HG03103 (cell line): ENCODE measurements around the gene BMPR2.
"Not testable (repeated sequence)": the region's sequence is repeated elsewhere in the genome, so short reads cannot be mapped to it uniquely, and the experiment has no call there.

Experiments used
- ATAC-seq: cut with Tn5 transposase; IDR thresholded peaks from one replicate; pipeline ENCODE4 v1.9.1; 2021; ENCODE audit warnings: low read depth; ENCODE audit not compliant: unreplicated experiment

The BMPR2 gene

DNA sequence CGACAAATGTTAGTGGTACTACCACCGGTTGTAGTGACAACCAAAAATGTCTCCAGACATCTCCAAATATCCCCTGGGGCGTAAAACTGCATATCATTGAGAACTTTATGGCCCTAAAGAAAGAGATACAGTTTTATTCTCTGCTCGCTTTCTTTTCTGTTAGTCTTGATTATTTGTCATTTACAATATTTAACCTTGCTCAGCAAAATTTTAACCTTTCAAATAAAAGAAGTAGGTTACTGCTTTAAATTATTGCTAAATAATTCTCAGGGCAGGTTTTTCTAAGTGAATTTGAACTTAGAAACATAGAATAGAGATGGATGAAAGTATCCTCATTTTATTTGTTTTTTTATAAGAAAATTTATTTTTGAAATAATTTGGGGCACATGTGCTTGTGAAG, 67.9 kb downstream of the BMPR2 start:
- ATAC-seq, result no peak

DNA sequence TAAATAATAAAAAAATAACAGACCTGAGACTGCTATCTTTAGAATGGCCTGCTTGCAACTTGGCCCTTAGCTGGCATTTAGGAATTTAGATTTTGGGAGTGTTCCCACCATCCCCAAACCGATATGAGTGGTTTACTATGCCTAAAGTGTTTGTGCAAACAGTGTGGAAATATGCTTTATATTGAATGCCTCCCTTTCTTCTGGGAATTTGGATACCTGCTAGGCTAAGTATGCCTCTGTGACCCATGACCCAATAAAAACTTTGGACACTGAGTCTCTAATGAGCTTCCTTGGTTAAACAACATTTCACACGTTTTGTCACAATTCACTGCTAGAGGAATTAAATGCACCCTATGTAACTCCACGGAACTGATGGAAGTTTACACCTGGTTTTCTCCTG, 73.2 kb downstream of the BMPR2 start:
- ATAC-seq, result no peak

DNA sequence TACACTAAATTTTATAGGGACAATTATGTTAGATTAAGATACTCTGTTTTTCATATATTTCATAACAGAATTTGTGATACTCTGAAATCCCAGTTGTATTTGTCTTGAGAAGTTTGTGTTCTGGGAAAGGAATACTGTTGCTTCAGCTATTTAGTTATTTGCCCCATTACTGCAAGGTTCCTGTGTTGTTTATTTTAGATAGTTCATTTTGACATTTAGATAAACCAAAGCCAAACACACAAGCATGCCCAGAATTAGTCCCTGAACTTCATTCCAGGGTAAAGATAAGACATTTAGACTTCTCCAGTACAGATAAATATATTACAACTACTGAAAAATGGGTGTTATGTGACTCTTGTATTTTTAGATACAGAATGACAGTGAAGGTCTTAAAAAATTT, 74.7 kb downstream of the BMPR2 start:
- ATAC-seq, result no peak

DNA sequence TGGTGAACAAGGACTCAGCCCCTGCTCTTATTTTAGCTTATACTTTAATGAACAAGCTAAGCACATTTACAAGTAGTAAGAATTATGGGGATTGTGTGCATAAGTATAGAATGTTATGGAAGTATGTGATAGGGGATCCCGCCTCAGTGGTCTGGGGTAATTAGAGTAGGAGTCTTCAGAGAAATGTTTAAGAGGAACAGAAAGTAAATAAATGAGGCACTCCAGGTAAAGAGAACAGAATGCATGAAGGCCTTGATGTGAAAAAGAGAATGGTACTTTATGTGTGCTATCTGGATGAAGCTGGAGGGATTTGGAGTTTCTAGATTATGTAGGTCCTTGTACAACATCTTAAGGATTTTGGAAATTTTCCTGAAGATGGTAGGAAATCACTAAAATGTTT, 76.6 kb downstream of the BMPR2 start:
- ATAC-seq, result no peak

DNA sequence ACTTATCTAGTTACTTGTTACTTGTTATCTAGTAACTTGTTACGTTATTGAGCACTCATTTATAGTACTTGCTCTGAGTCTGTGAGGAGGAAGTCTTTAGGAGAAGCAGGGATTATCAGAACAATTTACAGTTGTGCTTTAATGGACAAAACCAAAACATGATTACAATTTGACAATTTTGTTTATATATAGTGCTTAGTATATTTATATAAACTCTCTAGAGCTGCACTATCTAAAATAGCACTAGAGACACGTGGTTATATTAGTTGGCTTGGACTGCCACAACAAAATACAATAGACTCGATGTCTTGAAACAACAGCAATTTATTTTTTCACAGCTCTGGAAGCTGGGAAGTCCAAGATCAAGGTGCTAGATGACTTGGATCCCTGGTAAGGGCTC, 78.4 kb downstream of the BMPR2 start:
- no peak for ATAC-seq

DNA sequence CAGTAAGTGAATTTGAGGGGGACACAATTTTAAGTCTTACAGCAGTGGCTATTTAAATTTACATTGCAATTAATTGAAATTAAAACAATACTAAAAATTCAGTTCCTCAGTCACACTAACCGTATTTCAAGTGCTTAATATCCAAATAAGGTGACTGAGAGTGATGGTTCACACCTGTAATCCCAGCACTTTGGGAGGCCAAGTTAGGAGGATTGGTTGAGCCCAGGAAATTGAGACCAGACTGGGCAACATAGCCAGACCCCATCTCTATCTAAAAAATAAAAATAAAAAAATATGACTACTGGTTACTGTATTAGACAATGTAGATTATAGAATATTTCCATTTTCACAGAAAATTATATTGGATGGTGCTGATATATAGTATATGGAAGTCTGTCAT, 79.0 kb downstream of the BMPR2 start:
- ATAC-seq, result no peak

DNA sequence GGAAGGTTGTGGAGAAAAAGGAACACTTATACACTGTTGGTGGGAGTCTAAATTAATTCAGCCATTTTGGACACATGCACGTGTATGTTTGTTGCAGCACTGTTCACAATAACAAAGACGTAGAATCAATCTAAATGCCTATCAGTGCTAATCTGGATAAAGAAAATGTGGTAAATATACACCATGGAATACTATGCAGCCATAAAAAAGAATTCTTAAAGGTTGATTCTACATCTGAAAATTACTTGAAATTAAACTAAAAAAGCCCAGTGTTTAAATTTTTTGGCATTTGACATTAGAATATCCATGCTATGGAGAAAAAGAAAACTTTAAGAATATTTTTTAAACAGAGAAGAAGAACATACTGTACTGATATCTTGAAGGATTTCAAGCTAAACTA, 84.0 kb downstream of the BMPR2 start:
- no peak for ATAC-seq

DNA sequence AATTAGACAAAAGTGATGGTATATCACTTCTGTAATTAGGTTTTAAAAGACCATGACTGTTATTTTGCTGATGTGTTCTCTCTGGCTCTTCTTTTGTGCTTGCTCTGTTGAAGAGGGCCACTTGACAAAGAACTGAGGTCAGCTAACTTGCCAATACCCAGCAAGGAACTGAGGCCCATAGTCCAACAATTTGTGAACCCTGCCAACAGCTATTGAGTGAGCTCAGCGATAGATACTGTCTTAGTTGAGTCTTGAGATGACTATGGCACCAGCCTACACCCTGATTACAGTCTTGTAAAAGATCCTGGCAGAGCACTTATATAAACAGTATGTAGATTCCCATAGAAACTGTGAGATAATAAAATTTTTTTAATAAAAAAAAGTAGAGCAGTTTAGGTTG, 103.0 kb downstream of the BMPR2 start:
- no peak for ATAC-seq

DNA sequence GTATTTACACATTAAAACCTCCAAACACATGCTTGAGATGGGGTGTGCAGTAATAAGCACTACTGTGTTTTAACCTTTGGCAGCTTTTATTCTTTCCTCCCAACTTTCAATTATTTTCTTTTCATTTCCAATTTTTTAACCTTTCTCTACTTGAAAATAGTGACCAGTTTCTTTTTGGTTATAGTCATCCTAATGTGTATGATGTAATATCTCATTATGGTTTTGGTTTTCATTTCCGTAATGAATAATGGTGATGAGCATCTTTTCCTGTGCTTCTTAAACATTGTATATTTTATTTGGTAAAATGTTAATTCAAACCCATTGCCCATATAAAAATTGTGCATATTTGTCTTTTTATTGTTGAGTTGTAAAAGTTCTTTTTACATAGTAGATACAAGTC, 103.5 kb downstream of the BMPR2 start:
- no peak for ATAC-seq

DNA sequence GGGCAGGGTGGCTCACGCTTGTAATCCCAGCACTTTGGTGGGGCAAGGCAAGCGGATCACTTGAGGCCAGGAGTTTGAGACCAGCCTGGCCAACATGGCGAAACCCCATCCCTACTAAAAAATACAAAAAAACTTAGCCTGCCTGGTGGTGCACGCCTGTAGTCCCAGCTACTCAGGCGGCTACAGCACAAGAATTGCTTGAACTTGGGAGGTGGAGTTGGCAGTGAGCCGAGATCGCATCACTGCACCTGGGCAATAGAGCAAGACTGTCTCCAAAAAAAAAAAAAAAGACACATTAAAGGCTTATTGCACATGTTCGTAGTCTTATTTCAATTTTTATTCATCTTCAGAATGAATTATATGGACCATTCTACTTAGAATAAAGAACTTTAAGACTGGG, 110.2 kb downstream of the BMPR2 start:
- no peak for ATAC-seq

DNA sequence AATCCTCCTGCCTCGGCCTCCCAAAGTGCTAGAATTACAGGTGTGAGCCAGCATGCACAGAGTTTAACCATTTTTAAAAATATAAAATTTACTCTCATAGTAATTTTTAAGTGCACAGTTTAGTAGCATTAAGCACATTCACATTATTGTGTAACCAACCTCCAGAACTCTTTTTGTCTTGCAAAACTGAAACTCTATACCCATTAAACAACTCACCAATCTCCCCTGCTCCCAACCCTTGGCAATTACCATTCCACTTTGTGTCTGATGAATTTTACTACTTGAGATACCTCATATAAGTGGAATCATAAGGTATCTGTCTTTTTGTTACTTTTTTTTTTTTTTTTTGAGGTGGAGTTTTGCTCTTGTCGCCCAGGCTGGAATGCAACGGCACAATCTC, 112.5 kb downstream of the BMPR2 start:
- ATAC-seq, result no peak

DNA sequence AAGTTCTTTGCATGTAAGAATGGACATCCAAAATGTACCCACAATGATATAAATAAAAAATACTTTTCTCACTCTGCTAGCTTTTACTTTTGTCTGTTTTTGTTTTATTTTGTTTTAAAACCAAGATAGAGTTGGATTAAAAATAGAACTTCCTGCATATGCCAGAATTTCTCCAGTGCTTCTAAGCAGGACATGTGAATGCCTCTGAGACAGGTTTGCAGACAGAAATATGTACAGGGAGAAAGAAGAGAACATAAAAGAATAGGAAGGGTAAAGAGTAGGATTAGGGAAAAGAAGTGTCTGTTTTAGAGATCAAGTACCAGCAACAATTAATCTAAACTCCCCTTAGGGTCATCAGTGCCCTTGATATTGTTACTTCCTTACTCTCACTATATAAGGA, 114.4 kb downstream of the BMPR2 start:
- no peak for ATAC-seq

DNA sequence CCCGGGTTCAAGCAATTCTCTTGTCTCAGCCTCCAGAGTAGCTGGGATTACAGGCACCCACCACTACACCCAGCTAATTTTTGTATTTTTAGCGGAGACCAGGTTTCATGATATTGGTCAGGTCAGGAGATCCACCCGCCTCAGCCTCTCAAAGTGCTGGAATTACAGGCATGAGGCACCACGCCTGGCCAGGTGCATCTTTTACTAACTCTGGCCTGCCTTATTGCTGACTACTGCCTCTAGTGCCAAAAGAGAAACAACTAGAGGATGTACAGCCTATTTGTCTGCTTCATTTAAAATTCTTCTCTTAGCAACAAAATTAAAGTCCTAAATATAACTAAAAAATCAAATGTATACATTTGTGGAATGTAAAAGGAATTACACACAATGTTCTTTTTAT, 115.4 kb downstream of the BMPR2 start:
- no peak for ATAC-seq

DNA sequence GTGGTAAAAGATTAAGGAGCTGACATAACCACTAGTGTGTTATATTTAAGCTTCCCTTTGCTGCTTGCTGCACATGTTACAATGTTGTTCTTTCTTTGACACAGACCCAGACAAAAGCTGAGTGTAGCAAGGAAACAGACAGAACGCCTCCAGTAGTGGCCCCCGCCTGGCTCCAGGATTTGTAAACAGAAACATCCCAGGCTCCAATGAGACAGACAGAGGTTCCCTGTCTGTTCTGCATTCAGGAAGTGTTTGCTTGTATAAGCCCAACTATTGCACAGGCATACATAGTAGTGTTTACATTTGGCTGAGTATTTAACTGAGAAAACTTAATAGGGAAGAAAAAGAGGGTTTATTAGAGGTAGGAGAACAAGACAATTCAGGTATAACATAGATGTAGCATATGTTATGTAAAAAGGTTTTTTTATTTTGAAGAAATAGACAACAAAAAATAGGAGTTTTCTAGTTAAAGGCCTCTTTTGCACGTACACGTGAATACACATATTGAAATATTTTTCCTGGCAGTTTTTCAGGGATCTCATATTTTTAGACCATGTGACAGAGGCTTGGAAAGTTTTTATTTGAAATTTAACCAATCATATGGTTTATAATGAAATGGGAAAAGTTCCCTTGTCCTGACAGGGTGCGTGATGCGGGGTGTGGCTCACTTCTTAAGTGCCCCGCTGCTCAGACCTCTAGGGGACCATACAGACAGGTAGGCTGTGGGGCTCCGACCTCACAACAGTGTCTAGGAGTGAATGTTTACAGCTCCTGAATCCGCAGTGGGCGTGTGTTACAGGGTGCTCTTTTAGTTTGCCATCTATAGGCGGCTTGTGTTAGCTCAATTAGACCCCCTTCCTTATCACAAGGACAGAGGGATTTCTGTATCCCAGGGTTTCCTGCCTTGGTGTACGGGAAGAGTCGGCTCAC, 118.4 kb downstream of the BMPR2 start:
- no peak for ATAC-seq

DNA sequence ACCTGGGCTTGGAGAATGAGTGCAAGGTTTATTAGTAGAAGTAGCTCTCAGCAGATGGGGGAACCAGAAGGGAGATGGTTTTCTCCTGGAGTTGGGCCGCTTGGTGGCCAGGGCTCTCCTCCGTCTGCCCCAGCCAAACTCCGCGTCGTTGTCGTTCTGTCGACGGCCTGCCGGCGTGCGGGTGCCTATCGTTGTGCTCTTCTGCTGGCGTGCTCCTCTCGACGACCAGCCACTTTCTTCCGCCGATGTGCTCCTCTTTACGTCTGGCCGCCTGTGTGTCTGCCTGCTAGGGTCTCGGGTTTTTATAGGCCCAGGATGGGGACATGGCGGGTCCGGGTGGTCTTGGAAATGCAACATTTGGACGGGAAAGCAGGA, 119.1 kb downstream of the BMPR2 start:
- no peak for ATAC-seq

DNA sequence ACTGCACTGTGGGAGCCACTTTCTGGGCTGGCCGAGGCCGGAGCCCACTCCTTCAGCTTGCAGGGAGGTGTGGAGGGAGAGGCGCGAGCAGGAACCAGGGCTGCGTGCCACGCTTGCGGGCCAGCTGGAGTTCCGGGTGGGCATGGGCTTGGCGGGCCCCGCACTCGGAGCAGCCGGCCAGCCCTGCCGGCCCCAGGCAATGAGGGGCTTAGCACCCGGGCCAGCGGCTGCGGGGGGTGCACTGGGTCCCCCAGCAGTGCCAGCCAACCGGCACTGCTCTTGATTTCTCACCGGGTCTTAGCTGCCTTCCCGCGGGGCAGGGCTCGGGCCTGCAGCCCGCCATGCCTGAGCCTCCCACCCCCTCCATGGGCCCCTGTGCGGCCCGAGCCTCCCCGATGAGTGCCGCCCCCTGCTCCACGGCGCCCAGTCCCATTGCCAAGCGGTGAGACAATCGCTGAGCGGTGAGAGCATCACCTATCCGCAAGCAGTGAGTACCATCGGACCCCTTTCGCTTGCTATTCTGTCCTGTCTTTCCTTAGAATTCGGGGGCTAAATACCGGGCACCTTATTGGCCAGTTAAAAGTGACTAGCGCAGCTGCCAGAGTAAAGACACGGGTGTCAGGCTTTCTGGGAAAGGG, 120.8 kb downstream of the BMPR2 start:
- not testable (repeated sequence) for ATAC-seq

DNA sequence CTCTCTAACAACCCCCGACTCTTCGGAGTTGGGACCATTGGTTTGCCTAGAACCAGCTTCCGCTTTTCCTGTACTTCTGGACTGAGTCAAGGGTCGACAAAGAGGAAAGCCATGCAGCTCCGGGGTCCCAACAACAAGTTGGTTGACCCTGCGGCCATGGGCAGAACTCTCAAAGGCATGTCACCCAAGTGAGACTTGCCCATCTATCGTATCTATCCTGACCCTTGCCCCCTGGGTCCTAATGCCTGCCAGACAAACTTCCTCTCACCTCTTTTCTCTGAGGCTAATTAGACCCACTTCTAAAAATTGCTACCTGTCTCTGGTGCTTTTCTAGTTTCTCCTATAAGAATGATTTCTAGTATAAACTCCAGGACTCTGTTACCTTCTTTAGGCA, 121.3 kb downstream of the BMPR2 start:
- not testable (repeated sequence) for ATAC-seq

DNA sequence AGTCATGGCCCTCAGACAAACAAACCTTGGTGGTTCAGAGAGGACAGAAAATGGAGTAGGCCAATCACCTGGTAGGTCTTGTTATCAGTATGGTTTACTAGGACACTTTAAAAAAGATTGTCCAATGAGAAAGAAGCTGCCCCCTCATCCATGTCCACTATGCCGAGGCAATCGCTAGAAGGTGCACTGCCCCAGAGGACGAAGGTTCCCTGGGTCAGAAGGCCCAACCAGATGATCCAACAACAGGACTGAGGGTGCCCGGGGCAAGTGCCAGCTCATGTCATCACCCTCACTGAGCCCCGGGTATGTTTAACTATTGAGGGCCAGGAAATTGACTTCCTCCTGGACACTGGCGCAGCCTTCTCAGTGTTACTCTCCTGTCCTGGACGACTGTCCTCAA, 123.7 kb downstream of the BMPR2 start:
- not testable (repeated sequence) for ATAC-seq

DNA sequence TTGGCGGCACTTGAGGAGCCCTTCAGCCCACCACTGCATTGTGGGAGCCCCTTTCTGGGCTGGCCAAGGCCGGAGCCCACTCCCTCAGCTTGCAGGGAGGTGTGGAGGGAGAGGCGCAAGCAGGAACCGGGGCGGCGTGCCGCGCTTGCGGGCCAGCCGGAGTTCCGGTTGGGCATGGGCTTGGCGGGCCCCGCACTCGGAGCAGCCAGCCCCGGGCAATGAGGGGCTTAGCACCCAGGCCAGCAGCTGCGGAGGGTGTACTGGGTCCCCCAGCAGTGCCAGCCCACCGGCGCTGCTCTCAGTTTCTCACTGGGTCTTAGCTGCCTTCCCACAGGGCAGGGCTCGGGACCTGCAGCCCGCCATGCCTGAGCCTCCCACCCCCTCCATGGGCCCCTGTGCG, 127.1 kb downstream of the BMPR2 start:
- ATAC-seq, result not testable (repeated sequence)

DNA sequence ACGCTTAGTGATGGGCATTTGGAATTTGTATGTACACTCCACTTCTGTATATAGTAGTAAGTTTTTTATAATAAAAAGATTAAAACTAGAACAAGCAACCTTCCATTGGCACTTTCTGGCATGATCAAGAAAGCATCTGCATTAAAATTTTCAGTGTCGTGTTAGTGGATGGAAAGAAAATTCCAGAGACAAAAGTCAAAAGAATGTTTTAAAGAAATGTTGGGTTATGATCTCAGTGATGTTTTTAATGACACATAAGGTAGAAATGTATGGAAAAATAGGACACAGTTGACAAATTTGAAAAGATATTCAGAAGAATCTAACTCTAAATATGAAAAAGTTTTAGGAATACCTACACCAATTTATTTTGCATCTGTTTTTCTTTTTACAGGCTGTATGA, 132.6 kb downstream of the BMPR2 start:
- no peak for ATAC-seq

DNA sequence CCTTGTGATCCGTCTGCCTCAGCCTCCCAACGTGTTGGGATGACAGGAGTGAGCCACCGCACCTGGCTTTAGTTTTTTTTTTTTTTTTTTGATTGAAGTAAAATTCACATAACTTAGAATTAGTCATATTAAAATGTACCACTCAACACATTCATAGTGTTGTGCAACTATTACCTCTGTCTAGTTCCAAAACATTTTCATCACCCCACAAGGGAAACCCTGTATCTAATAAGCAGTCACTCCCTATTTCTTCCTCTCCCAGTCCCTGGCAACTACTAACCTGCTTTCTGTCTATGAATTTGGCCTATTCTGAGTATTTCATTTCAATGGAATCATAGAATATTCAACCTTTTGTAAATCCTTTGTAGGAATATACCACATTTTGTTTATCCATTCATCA, 134.8 kb downstream of the BMPR2 start:
- no peak for ATAC-seq

DNA sequence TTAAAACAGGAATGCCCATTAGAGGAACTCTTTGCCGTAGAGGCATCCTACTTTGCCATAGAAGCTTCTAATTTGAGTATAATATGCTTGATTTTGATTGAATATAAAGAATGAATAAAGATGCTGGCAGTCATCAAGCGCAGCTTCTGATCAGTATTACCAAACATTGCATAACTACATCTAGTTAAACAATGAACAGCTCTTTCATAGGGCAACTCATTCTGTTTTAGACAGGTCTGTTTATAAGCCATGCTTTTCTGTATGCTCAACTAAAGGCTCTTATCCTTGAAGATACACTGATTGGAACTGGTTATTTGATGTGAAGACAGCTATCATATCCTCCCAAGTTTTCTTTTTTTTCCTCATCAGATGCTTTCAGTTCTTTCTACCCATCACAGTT, 136.0 kb downstream of the BMPR2 start:
- ATAC-seq, result no peak
